Gastroesophageal sphincter (tissue), 3 donors: Measurements from ENCODE around the gene VPS13D.

Source experiments
- POLR2AphosphoS5 ChIP-seq: sonication (generic); formaldehyde crosslinking; IDR thresholded peaks from one replicate; pipeline ENCODE4 v1.6.1; 2017; ENCODE audit warnings: antibody characterized with exemption
- TF ChIP-seq, protein P1 (sequence below), 4 experiments: fragments of 200-600 bp in 2 of 4; fragments of 450-650 bp in 2 of 4; sonication (generic) in 1 of 4; IDR thresholded peaks; one replicate each; pipeline ENCODE4 v1.5.1; 2017 to 2019; ENCODE audit warnings: antibody characterized with exemption in 4 of 4, mild to moderate bottlenecking in 2 of 4, moderate library complexity in 2 of 4

DNA sequence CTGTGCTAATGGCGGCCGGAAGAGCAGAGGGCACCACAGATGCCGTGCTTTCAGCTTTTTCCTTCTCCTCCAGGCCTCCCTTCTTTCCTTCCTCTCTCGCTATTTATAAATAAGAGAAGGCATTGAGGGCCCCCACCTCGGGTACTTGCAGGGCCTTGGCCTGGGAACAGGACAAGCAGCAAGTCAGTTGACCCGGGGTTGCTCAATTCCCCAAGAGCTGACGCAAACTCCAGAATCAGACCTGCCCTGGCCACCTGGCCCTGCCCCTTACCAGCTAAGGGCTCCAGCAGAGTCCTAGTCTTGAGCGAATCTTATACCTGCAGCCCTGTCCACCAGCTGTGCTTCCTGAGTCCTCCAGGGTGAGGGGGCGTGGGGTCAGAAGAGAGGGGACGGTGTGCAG lies 49.5 kb upstream of the VPS13D start:
- TF ChIP-seq POLR2AphosphoS5 = no peak
- TF ChIP-seq, protein P1, sequence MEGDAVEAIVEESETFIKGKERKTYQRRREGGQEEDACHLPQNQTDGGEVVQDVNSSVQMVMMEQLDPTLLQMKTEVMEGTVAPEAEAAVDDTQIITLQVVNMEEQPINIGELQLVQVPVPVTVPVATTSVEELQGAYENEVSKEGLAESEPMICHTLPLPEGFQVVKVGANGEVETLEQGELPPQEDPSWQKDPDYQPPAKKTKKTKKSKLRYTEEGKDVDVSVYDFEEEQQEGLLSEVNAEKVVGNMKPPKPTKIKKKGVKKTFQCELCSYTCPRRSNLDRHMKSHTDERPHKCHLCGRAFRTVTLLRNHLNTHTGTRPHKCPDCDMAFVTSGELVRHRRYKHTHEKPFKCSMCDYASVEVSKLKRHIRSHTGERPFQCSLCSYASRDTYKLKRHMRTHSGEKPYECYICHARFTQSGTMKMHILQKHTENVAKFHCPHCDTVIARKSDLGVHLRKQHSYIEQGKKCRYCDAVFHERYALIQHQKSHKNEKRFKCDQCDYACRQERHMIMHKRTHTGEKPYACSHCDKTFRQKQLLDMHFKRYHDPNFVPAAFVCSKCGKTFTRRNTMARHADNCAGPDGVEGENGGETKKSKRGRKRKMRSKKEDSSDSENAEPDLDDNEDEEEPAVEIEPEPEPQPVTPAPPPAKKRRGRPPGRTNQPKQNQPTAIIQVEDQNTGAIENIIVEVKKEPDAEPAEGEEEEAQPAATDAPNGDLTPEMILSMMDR (IDR thresholded peaks at IDR 0.05) = no peak
